Stimulated activated CD8-positive, alpha-beta memory T cell treated with anti-CD3 and anti-CD28 coated beads, Interleukin-15, amount 100 ng/mL, for 1 hour (primary cell): Measurements from ENCODE around the gene CES5A.
"Not testable (repeated sequence)": the region's sequence is repeated elsewhere in the genome, so short reads cannot be mapped to it uniquely, and the experiment has no call there.

ENCODE experiments used
- DNase-seq: peaks from one replicate; pipeline ENCODE4 v3.0.0-alpha.2; 2020; ENCODE audit warnings: low read depth

Gene CES5A

GRCh38 chr16:55875273-55875672, at the start of gene CES5A:
Gene CES5A (minus strand): TSS chr16:55875373. CDS start chr16:55875221, 152 bp downstream.
- DNase-seq: no peak

- no peak for DNase-seq
Observed at GRCh38 chr16:55922662-55923061, 47.5 kb upstream of the CES5A start.

- no peak for DNase-seq
Observed at GRCh38 chr16:55917373-55918160, 42.4 kb upstream of the CES5A start.

GRCh38 chr16:55915096-55915827, 40.1 kb upstream of the CES5A start:
- no peak for DNase-seq

GRCh38 chr16:55914383-55914782, 39.2 kb upstream of the CES5A start:
- no peak for DNase-seq

GRCh38 chr16:55913716-55914115, 38.5 kb upstream of the CES5A start:
- DNase-seq: no peak

GRCh38 chr16:55913121-55913520, 37.9 kb upstream of the CES5A start:
- not testable (repeated sequence) for DNase-seq

GRCh38 chr16:55912022-55912421, 36.8 kb upstream of the CES5A start:
- DNase-seq: no peak

GRCh38 chr16:55911616-55912015, 36.4 kb upstream of the CES5A start:
- no peak for DNase-seq

GRCh38 chr16:55909876-55910275, 34.7 kb upstream of the CES5A start:
- no peak for DNase-seq

GRCh38 chr16:55908641-55909040, 33.5 kb upstream of the CES5A start:
- DNase-seq: no peak

GRCh38 chr16:55907661-55908060, 32.5 kb upstream of the CES5A start:
- DNase-seq: no peak

- no peak for DNase-seq
Observed at GRCh38 chr16:55906123-55906522, 30.9 kb upstream of the CES5A start.

GRCh38 chr16:55905651-55906050, 30.5 kb upstream of the CES5A start:
- DNase-seq: no peak

- DNase-seq: no peak
Observed at GRCh38 chr16:55901566-55902217, 26.5 kb upstream of the CES5A start.

GRCh38 chr16:55900616-55901393, 25.6 kb upstream of the CES5A start:
- DNase-seq: no peak

GRCh38 chr16:55899857-55900256, 24.7 kb upstream of the CES5A start:
- DNase-seq: no peak

GRCh38 chr16:55898592-55898991, 23.4 kb upstream of the CES5A start:
- no peak for DNase-seq

- DNase-seq: no peak
Observed at GRCh38 chr16:55892821-55893220, 17.6 kb upstream of the CES5A start.

- no peak for DNase-seq
Observed at GRCh38 chr16:55889518-55889917, 14.3 kb upstream of the CES5A start.

GRCh38 chr16:55888546-55888945, 13.4 kb upstream of the CES5A start:
- no peak for DNase-seq

GRCh38 chr16:55876854-55877253, 1.7 kb upstream of the CES5A start:
- DNase-seq: no peak
